CD4-positive, alpha-beta T cell treated with Interleukin-17A for 4 hours (primary cell): ENCODE data around the gene ABHD2.
"Not testable (repeated sequence)": the region's sequence is repeated elsewhere in the genome, so short reads cannot be mapped to it uniquely, and the experiment has no call there.

Experiments
- DNase-seq: peaks from one replicate; pipeline ENCODE4 v3.0.0-alpha.2; 2020; ENCODE audit warnings: mixed read lengths

ABHD2 gene

DNA sequence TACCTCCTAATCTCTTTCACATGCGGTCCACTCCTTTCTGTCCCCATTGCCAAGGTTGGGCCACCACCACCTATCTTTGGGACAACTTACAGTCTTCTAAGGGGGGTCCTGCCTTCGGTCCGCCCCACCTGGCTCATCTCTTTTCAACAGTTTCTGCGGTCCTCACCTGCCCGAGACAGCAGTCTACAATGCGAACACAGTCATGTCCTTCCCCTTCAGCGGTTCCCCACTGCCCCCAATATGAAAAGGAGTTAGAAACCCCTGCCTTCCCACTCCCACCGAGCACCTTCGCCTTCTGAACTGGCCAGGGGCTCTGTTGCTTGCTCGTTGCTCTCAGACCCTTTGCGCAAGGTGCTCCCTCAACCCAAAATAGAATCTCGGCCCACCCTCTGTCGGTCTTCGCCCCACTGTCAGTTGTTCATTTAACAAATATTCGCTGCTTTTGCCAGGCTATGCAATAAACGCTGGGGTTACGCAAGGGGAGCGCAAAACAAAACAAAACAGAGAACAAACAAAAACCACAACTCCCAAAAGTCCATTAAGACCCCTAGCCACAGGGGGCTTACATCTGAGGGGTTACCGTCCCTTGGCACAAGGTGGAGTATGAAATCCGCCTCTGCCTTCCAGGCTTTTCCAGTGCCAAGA, 154.9 kb downstream of the ABHD2 start:
- DNase-seq = no peak

DNA sequence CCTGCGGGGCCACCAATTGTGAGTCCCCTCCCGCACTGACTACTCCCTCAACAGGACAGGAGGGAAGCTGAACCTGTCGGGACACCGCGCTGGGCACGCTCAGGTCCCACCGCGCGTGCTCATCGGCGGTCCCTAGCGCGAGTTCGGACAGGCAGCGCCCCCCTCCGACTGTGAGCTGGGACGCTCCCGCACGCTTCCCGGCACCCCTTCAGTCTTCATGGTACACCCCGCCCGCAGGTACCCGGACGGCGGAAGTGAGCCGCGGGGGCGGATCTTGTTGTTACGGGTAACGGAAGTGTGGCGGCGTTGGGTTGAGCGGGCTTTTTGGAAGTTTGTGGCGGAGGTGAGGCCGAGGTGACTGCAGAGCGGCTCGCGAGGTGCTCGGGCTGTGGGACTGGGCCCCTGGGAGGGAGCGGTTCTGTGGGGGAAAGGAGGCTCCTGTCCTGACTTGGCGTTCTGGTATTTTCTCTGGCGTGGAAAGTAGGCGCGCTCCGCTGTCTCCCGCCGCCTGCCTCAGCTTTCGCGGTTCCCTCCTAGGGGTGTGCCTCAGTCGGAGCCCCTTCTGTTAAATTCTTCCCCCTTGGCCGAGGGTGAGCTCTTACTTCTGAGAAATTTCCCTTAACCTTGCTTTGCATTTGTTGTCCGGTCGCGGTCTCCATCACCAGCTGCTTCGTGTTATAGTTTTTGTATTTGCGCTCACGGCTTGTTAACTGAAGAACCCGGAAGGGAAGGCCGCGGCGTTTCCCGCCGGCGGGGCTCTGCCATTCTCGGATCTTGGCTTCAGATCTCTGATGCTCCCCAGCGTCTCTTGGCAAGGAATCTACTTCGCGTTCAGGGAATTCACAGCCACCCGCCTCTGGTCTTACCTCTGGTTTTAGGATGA, 155.7 kb downstream of the ABHD2 start, which contains the start of gene FANCI:
Gene FANCI, plus strand, starts transcription at position 289 of the 883 bp plus-strand sequence. CDS start 3,669 bp downstream, outside the sequence.
- DNase-seq = peak; percentile 98

DNA sequence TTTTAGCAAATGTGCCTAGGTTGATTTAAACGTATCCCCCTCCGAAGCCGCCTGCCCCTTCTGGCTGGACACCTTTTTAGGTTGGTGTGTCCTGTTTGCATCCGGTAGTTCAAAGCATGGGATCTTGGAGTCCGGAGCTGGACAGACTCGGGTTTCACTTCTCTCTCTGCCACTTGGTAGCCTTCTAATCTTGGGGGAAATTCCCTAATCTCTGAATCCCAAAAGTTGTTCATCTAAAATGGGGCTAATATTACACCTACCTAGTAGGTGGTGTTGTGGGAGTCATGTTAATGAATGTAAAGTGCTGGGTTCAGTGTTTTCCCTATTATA, 156.3 kb downstream of the ABHD2 start:
- no peak for DNase-seq

DNA sequence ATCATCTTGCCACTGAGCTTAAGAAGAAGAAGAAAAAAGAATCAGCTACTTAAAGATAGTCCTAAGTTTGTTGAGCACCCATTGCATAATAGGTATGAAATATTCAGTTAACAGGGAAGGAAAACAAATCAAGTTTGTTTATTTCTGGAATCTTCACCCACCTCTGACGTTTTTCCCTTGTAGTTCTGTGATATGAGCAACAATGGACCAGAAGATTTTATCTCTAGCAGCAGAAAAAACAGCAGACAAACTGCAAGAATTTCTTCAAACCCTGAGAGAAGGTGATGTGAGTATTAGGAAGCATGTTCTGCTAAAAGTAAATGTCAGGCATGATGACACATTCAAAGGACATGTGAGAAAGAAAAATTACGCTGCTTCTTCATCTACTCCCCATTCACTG, 159.2 kb downstream of the ABHD2 start:
- no peak for DNase-seq

DNA sequence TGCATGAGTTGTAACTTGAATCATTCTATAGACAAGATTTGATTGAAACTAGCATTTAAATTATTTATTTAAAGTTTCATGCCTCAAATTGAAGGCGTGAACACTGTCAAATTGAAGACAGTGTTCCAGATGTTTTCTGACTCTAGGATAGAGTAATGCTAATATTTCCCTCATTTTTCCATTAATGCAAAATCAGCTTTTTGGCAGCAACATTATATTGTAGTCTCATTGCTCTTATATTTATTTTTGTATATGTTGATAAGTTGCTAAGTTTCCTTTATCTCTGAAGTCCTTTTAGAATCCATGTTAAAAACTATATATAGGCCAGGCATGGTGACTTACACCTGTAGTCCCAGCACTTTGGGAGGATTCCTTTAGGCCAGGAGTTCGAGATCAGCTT, 160.3 kb downstream of the ABHD2 start:
- DNase-seq = no peak

DNA sequence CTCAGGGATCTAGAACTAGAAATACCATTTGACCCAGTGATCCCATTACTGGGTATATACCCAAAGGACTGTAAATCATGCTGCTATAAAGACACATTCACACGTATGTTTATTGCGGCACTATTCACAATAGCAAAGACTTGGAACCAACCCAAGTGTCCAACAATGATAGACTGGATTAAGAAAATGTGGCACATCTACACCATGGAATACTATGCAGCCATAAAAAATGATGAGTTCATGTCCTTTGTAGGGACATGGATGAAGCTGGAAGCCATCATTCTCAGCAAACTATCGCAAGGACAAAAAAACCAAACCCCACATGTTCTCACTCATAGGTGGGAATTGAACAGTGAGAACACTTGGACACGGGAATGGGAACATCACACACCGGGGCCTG, 161.9 kb downstream of the ABHD2 start:
- not testable (repeated sequence) for DNase-seq
